Camera-type eye (tissue), 1 donor: ENCODE data around the gene SCARF2. TPM values are rescaled to one million over a fixed set of nuclear protein-coding genes. Genes with fewer than 3 reads are reported as not detected.

ENCODE experiments used
- total RNA-seq: library from RNA; depleted of rRNA; stranded (reverse); fragments of >200 nt; gene quantifications from one replicate; pipeline ENCODE4 v1.2.3, GENCODE V29; 2014

The SCARF2 gene
- 16.8 TPM for total RNA-seq

GRCh38 chr22:20437613-20438426, at the start of gene SCARF2:
Gene SCARF2, minus strand, starts transcription at chr22:20437825. Its CDS starts 71 bp downstream, at chr22:20437754.

GRCh38 chr22:20393705-20394476, 43.7 kb downstream of the SCARF2 start, which contains the start of gene ZNF74:
Gene ZNF74, plus strand, starts transcription at chr22:20394151. Its CDS starts 478 bp downstream, at chr22:20394629.

Other genes starting within 250 kb of the SCARF2 start
- 9.7 TPM for gene RTN4R, start 169.5 kb downstream of the SCARF2 start, total RNA-seq
- 41.8 TPM for gene DGCR6L, start 117.8 kb downstream of the SCARF2 start, total RNA-seq
- 37.7 TPM for gene ZNF74, start 43.7 kb downstream of the SCARF2 start, total RNA-seq
- gene KLHL22, start 58.0 kb upstream of the SCARF2 start, total RNA-seq: 62.0 TPM
- gene MED15, start 69.8 kb upstream of the SCARF2 start, total RNA-seq: 41.7 TPM